OCI-LY1 (cell line): ENCODE results near the gene FAM20C.

Source experiments
- H2AFZ ChIP-seq: fragments of 200-600 bp; sonication (generic), shearing (Covaris generic); 2 replicates; pipeline ENCODE4 v1.6.0; 2014; ENCODE audit warnings: antibody characterized with exemption, mild to moderate bottlenecking, low read length
- H3F3A ChIP-seq: fragments of 200-600 bp; sonication (generic), shearing (Covaris generic); 2 replicates; pipeline ENCODE4 v1.6.0; 2014; ENCODE audit warnings: mild to moderate bottlenecking, antibody characterized with exemption, low read length, moderate library complexity; ENCODE audit not compliant: insufficient read depth
- H3K27ac ChIP-seq: fragments of 200-600 bp; sonication (generic); 2 replicates; pipeline ENCODE4 v1.5.1; 2014; ENCODE audit warnings: low read length, mixed run types, mild to moderate bottlenecking, low read depth; ENCODE audit not compliant: poor library complexity, severe bottlenecking
- H3K27me3 ChIP-seq: fragments of 200-600 bp; sonication (generic); 2 replicates; pipeline ENCODE4 v1.6.0; 2014; ENCODE audit warnings: antibody characterized with exemption, mild to moderate bottlenecking, low read length, moderate library complexity; ENCODE audit not compliant: insufficient read depth
- H3K36me3 ChIP-seq: fragments of 200-600 bp; sonication (generic); 2 replicates; pipeline ENCODE4 v1.6.1; 2014; ENCODE audit warnings: mild to moderate bottlenecking, antibody characterized with exemption, low read length, moderate library complexity, mixed read lengths; ENCODE audit not compliant: insufficient read depth
- H3K4me1 ChIP-seq: fragments of 200-600 bp; sonication (generic); 2 replicates; pipeline ENCODE4 v1.5.1; 2014; ENCODE audit warnings: mild to moderate bottlenecking, low read length, moderate library complexity; ENCODE audit not compliant: insufficient read depth, severe bottlenecking
- H3K4me2 ChIP-seq: fragments of 200-600 bp; sonication (generic), shearing (Covaris generic); 2 replicates; pipeline ENCODE4 v1.6.1; 2014; ENCODE audit warnings: low read length
- H3K4me3 ChIP-seq: fragments of 200-600 bp; sonication (generic); 2 replicates; pipeline ENCODE4 v1.5.1; 2014; ENCODE audit warnings: low read length, low read depth, mild to moderate bottlenecking, mixed read lengths; ENCODE audit not compliant: poor library complexity, severe bottlenecking
- H3K79me2 ChIP-seq: fragments of 200-600 bp; shearing (Covaris generic); 2 replicates; pipeline ENCODE4 v1.6.1; 2016; ENCODE audit warnings: mixed run types, low read length, mixed read lengths; ENCODE audit not compliant: insufficient read depth
- H3K9ac ChIP-seq: fragments of 200-600 bp; sonication (generic), shearing (Covaris generic); 2 replicates; pipeline ENCODE4 v1.6.1; 2014; ENCODE audit warnings: mild to moderate bottlenecking, low read length, mixed read lengths
- H3K9me2 ChIP-seq: fragments of 200-600 bp; sonication (generic), shearing (Covaris generic); 2 replicates; pipeline ENCODE4 v1.6.1; 2014; ENCODE audit warnings: low read depth, mild to moderate bottlenecking, low read length, mixed read lengths
- H3K9me3 ChIP-seq: fragments of 200-600 bp; shearing (Covaris generic); 2 replicates; pipeline ENCODE4 v1.6.1; 2014; ENCODE audit warnings: low read length, mixed read lengths
- H4K20me1 ChIP-seq: fragments of 200-600 bp; sonication (generic), shearing (Covaris generic); 2 replicates; pipeline ENCODE4 v1.6.0; 2016; ENCODE audit warnings: mild to moderate bottlenecking, low read length; ENCODE audit not compliant: insufficient read depth
- EZH2 ChIP-seq: fragments of 200-600 bp; sonication (generic), shearing (Covaris generic); IDR thresholded peaks from 2 replicates; pipeline ENCODE4 v1.8.0; 2017; ENCODE audit warnings: borderline replicate concordance, mixed run types, mild to moderate bottlenecking, antibody characterized with exemption, low read length, moderate library complexity, mixed read lengths
- TF ChIP-seq, protein P1 (sequence below): fragments of 200-600 bp; sonication (generic), shearing (Covaris generic); IDR thresholded peaks from 2 replicates; pipeline ENCODE4 v1.5.1; 2017; ENCODE audit warnings: mild to moderate bottlenecking, antibody characterized with exemption, low read length, moderate library complexity, mixed read lengths

FAM20C gene

DNA sequence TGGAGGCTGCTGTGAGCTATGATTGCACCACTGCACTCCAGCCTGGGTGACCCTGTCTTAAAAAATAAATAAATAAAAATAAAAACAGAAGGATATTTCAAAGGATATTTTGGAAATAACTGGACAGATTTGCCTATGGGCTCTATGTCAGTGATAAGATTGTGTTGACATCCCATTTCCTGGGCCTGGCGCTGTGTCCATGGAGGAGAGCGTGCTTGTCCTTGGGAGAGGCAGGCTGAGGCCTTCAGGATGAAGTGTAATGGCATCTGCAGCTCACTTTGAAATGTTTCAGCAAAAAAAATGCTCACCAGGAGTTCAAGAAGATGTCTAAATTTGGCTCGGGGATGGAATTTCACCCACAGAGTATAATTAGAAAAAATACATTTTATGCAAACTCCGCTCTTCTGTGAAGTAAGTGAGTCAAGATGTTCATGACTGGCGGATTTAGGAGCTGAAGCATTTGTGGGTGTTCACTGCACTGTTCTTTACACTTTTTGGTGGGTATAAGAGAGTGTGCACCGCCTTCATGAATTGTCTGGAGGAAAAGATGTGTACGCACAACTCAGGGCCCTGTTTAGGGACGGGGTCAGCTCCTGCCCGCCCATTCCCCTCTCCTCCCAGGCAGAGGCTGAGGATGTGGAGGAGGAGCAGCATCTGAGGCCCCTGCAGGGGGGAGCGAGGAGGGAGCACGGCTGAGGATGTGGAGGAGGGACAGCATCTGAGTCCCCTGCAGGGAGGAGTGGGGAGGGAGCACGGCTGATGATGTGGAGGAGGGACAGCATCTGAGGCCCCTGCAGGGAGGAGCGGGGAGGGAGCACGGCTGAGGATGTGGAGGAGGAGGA is 79.1 kb downstream of the FAM20C start:
- Histone ChIP-seq H3K79me2 (no peaks in the 10 kb centered on the region), H2AFZ (no peak overlapping the region), H3K36me3 (no peaks in the 10 kb centered on the region; the same call in 1 of the 2 replicates), H3K9me3 (0 out of 2 replicates have a peak, but pooled peaks cover 4% of the 10 kb centered on the region), H3K27ac (no peak overlapping the region), H4K20me1 (no peaks in the 10 kb centered on the region), H3K4me1 (no peaks in the 10 kb centered on the region), H3K4me2 (no peak overlapping the region), H3K9me2 (no peaks in the 10 kb centered on the region), H3K9ac (no peak overlapping the region), H3F3A (no peaks in the 10 kb centered on the region), H3K27me3 (no peaks in the 10 kb centered on the region; the same call in 1 of the 2 replicates), H3K4me3 (no peak overlapping the region)
- TF ChIP-seq, protein P1, sequence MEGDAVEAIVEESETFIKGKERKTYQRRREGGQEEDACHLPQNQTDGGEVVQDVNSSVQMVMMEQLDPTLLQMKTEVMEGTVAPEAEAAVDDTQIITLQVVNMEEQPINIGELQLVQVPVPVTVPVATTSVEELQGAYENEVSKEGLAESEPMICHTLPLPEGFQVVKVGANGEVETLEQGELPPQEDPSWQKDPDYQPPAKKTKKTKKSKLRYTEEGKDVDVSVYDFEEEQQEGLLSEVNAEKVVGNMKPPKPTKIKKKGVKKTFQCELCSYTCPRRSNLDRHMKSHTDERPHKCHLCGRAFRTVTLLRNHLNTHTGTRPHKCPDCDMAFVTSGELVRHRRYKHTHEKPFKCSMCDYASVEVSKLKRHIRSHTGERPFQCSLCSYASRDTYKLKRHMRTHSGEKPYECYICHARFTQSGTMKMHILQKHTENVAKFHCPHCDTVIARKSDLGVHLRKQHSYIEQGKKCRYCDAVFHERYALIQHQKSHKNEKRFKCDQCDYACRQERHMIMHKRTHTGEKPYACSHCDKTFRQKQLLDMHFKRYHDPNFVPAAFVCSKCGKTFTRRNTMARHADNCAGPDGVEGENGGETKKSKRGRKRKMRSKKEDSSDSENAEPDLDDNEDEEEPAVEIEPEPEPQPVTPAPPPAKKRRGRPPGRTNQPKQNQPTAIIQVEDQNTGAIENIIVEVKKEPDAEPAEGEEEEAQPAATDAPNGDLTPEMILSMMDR: no peak
- TF ChIP-seq EZH2: no peak

DNA sequence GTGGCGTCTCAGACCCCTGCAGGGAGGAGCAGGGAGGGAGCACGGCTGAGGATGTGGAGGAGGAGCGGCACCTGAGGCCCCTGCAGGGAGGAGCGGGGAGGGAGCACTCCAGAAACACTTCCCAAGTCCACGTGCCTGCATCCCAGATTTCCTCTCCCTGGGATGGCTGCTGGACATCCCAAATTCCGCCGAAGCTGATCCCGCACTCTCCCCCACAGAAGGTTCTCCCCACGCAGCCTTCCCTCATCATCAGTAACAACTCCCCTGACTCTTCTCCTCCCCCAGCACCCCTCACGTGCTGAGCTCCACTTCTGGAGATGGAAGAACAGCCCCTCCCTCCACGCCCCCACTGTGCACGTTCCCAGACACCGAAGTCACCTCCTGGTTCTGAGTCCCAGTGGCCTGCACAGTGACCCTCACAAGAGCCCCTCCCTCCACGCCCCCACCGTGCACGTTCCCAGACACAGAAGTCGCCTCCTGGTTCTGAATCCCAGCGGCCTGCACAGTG is 79.8 kb downstream of the FAM20C start:
- no peaks in the 10 kb centered on the region for H3K79me2 ChIP-seq
- H3K4me2 ChIP-seq: no peak overlapping the region
- TF ChIP-seq EZH2: no peak
- TF ChIP-seq, protein P1: no peak
- H3F3A ChIP-seq: no peaks in the 10 kb centered on the region
- no peak overlapping the region for H3K4me3 ChIP-seq
- H3K9me3 ChIP-seq: 0 out of 2 replicates have a peak, but pooled peaks cover 4% of the 10 kb centered on the region
- no peaks in the 10 kb centered on the region for H3K4me1 ChIP-seq
- no peaks in the 10 kb centered on the region; the same call in 1 of the 2 replicates for H3K36me3 ChIP-seq
- H3K9me2 ChIP-seq: no peaks in the 10 kb centered on the region
- no peak overlapping the region for H2AFZ ChIP-seq
- H3K27me3 ChIP-seq: no peaks in the 10 kb centered on the region; the same call in 1 of the 2 replicates
- no peak overlapping the region for H3K9ac ChIP-seq
- no peak overlapping the region for H3K27ac ChIP-seq
- H4K20me1 ChIP-seq: no peaks in the 10 kb centered on the region

DNA sequence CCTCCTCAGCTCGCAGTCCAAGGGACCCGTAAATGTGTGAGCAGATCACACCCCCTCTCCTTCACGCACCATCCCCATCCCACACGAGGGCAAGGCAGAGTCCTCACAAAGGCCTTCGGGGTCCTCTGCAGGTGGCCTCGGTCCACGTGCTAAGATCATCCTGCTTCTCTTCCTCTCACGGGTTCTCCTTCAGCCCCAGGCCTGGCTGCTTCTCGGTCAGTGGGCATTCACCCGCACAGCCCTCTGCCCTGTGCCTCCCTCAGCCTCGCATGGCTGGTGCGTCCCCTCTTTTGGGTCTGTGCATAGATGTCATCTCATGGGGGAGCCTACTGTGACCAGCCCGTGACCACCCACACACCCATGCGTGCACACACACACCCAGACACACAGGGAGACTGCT is 80.3 kb downstream of the FAM20C start:
- Histone ChIP-seq H3K79me2 (no peaks in the 10 kb centered on the region), H2AFZ (no peak overlapping the region), H3K9ac (no peak overlapping the region), H4K20me1 (no peaks in the 10 kb centered on the region), H3K4me2 (no peak overlapping the region), H3K9me3 (0 out of 2 replicates have a peak, but pooled peaks cover 4% of the 10 kb centered on the region), H3K36me3 (no peaks in the 10 kb centered on the region; the same call in 1 of the 2 replicates), H3F3A (no peaks in the 10 kb centered on the region), H3K9me2 (no peaks in the 10 kb centered on the region), H3K4me3 (no peak overlapping the region), H3K27ac (no peak overlapping the region), H3K27me3 (no peaks in the 10 kb centered on the region; the same call in 1 of the 2 replicates), H3K4me1 (no peaks in the 10 kb centered on the region)
- TF ChIP-seq, protein P1: no peak
- TF ChIP-seq EZH2: no peak
